GM23248 (cell line): ENCODE data around the gene EFCC1. TPM values are rescaled to one million over a fixed set of nuclear protein-coding genes. Genes with fewer than 3 reads are reported as not detected.

Source experiments
- DNase-seq: peaks from one replicate; pipeline ENCODE4 v3.0.0-alpha.2; 2015
- H2AFZ ChIP-seq: fragments of 200-600 bp; sonication (generic); 2 replicates; pipeline ENCODE4 v1.6.1; 2016; ENCODE audit warnings: antibody characterized with exemption
- H3F3A ChIP-seq: fragments of 200-600 bp; sonication (generic); 2 replicates; pipeline ENCODE4 v1.6.1; 2016; ENCODE audit warnings: mild to moderate bottlenecking, antibody characterized with exemption, mixed run types; ENCODE audit not compliant: insufficient read depth
- H3K27ac ChIP-seq: fragments of 200-600 bp; sonication (generic); 2 replicates; pipeline ENCODE4 v1.5.1; 2016; ENCODE audit warnings: mild to moderate bottlenecking
- H3K27me3 ChIP-seq: fragments of 200-600 bp; sonication (generic); replicated peaks from 2 replicates; pipeline ENCODE4 v1.6.1; 2016; ENCODE audit warnings: mild to moderate bottlenecking; ENCODE audit not compliant: insufficient read depth
- H3K36me3 ChIP-seq: fragments of 200-600 bp; sonication (generic); 2 replicates; pipeline ENCODE4 v1.6.1; 2016; ENCODE audit warnings: low read depth, mild to moderate bottlenecking
- H3K4me1 ChIP-seq: fragments of 200-600 bp; sonication (generic); 2 replicates; pipeline ENCODE4 v1.6.1; 2016; ENCODE audit warnings: mild to moderate bottlenecking; ENCODE audit not compliant: insufficient read depth
- H3K4me2 ChIP-seq: fragments of 200-600 bp; sonication (generic); one replicate; pipeline ENCODE4 v1.6.1; 2016; ENCODE audit warnings: mild to moderate bottlenecking; ENCODE audit not compliant: unreplicated experiment
- H3K4me3 ChIP-seq: fragments of 200-600 bp; sonication (generic); 2 replicates; pipeline ENCODE4 v1.5.1; 2016; ENCODE audit warnings: mild to moderate bottlenecking
- H3K79me2 ChIP-seq: fragments of 200-600 bp; sonication (generic); 2 replicates; pipeline ENCODE4 v1.6.1; 2016; ENCODE audit warnings: mild to moderate bottlenecking; ENCODE audit not compliant: insufficient read depth
- H3K9ac ChIP-seq: fragments of 200-600 bp; sonication (generic); 2 replicates; pipeline ENCODE4 v1.6.1; 2016; ENCODE audit warnings: mild to moderate bottlenecking
- H3K9me2 ChIP-seq: fragments of 200-600 bp; sonication (generic); 2 replicates; pipeline ENCODE4 v1.6.1; 2016; ENCODE audit warnings: mixed run types, mild to moderate bottlenecking, moderate library complexity; ENCODE audit not compliant: insufficient read depth
- H3K9me3 ChIP-seq: fragments of 200-600 bp; sonication (generic); one replicate; pipeline ENCODE4 v1.6.1; 2017; ENCODE audit warnings: low read depth
- H4K20me1 ChIP-seq: fragments of 200-600 bp; sonication (generic); 2 replicates; pipeline ENCODE4 v1.6.0; 2016; ENCODE audit not compliant: insufficient read depth
- EZH2 ChIP-seq: fragments of 200-600 bp; sonication (generic); IDR thresholded peaks from 2 replicates; pipeline ENCODE4 v1.6.1; 2018; ENCODE audit warnings: antibody characterized with exemption, mild to moderate bottlenecking; ENCODE audit not compliant: insufficient read depth, poor library complexity, severe bottlenecking
- EZH2phosphoT487 ChIP-seq: fragments of 200-600 bp; sonication (generic); IDR thresholded peaks from 2 replicates; pipeline ENCODE4 v1.6.1; 2018; ENCODE audit warnings: antibody characterized with exemption, moderate library complexity, mild to moderate bottlenecking, low read depth; ENCODE audit not compliant: insufficient read depth
- WGBS, 2 experiments: methylation state at CpG; one replicate each; pipeline ENCODE4 v1.1.6; 2015 to 2017; ENCODE audit warnings: low lambda C conversion rate in 2 of 2, low coverage in 1 of 2; ENCODE audit errors: missing lambda C conversion rate in 2 of 2; 5-methylcytosine and 5-hydroxymethylcytosine counted together
- in situ Hi-C: fragments of 300-500 bp; cut with MboI; formaldehyde crosslinking; loops from 2 replicates; pipeline ENCODE4 v1.15.0; 2020
- polyA plus RNA-seq: library from polyadenylated mRNA; unstranded; fragments of >200 nt; fragmentation: Nextera tagmentation; extraction: Ambion mirVana; gene quantifications from 2 replicates; pipeline ENCODE4 v1.2.1, GENCODE V29; 2016
- total RNA-seq: library from RNA; depleted of rRNA; stranded (reverse); fragments of >200 nt; shearing (Covaris generic); gene quantifications from 2 replicates; pipeline ENCODE4 v1.2.3, GENCODE V29; 2014

The EFCC1 gene
- total and polyA plus RNA-seq, 2 experiments from 2014 or later: not detected

DNA sequence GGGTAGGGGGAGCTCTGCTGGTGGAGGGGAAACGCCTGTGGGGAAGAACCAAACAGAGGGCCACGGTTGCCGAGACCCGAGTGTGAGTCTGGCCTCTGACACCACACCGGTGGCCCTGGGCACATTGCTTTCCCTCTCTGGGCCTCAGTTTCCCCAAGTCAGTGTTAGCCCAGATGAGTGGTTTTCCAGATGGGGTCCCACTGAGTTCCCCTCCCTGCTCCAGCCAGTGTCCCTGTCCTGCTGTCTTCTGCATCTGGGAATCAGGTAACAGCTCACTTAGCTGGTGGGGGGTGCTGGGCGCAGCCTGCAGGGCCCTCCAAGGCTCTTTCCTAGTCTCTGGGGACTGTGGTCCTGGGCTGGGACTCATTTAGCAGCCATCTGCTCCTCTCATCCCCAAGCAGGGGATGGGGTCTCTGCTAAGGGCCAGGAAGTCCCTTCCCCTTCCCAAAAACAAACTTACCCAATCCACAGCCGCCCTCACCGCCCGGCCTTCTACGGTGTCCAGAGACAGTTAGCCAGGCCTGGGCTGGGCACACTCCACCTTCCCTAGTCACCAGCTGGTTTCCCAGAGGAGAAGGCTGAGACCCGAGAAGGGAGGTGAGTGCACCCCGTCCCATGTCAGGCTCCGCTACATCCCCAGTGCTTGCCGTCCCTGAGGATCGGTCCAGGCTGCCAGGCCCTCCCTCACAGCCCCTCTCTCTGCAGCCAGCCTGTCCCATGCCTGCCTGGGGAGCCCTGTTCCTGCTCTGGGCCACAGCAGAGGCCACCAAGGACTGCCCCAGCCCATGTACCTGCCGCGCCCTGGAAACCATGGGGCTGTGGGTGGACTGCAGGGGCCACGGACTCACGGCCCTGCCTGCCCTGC lies 60.2 kb downstream of the EFCC1 start:
- H4K20me1 ChIP-seq: no peaks in the 10 kb centered on the region
- 78 to 79% methylated on average over 19 of the region's 19 CpGs for WGBS, 2 experiments
- in situ Hi-C loops: no loop called here
- TF ChIP-seq EZH2 (no peak), EZH2phosphoT487 (no peak)
- no peaks in the 10 kb centered on the region for H3F3A ChIP-seq
- H3K9me2 ChIP-seq: no peaks in the 10 kb centered on the region
- no peak overlapping the region for H2AFZ ChIP-seq
- H3K4me1 ChIP-seq: no peaks in the 10 kb centered on the region
- no peaks in the 10 kb centered on the region for H3K79me2 ChIP-seq
- H3K36me3 ChIP-seq: no peaks in the 10 kb centered on the region
- H3K9me3 ChIP-seq: no peaks in the 10 kb centered on the region
- H3K4me2 ChIP-seq: no peak overlapping the region
- no peak overlapping the region for H3K9ac ChIP-seq
- DNase-seq: no peak
- no peak overlapping the region for H3K27ac ChIP-seq
- no peak overlapping the region for H3K4me3 ChIP-seq
- peaks cover 3% of the 10 kb centered on the region; the same call in 1 of the 2 replicates for H3K27me3 ChIP-seq

DNA sequence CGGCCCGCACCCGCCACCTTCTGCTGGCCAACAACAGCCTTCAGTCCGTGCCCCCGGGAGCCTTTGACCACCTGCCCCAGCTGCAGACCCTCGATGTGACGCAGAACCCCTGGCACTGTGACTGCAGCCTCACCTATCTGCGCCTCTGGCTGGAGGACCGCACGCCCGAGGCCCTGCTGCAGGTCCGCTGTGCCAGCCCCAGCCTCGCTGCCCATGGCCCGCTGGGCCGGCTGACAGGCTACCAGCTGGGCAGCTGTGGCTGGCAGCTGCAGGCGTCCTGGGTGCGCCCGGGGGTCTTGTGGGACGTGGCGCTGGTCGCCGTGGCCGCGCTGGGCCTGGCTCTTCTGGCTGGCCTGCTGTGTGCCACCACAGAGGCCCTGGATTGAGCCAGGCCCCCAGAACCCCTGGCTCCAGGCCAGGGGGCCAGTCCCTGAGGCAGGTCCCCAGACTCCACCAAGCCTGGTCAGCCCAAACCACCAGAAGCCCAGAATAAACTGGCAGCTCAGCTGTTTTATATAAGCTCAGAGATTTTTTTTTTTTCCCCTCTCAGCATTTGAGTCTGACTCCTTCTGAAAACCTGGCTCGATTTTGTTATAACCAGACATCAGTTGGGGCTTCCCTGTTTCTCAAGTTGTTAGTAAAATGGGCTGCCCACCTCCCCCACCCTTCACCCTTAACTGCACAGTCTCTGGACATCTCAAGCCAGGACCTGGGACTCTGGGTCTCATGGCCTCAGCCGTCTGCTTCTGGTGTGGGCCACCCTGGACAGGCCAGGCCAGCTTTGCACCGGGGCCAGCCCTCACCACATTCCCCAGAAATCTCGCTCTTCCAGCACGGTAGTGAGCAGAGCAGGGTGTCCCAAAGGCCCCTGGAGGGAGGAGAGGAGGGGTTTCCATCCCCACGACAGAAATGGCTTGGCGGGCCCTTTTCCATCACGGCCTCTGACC lies 61.1 kb downstream of the EFCC1 start:
- DNase-seq: no peak
- in situ Hi-C loops: no loop called here
- TF ChIP-seq EZH2phosphoT487: no peak
- TF ChIP-seq EZH2: no peak
- Histone ChIP-seq H3K27ac (no peak overlapping the region), H3K36me3 (no peaks in the 10 kb centered on the region), H3K4me1 (no peaks in the 10 kb centered on the region), H3K9me3 (no peaks in the 10 kb centered on the region), H3K9me2 (no peaks in the 10 kb centered on the region), H3K4me2 (no peak overlapping the region), H2AFZ (no peak overlapping the region), H3F3A (no peaks in the 10 kb centered on the region), H3K27me3 (0 out of 2 replicates have a peak, but pooled peaks cover 3% of the 10 kb centered on the region), H4K20me1 (no peaks in the 10 kb centered on the region), H3K79me2 (no peaks in the 10 kb centered on the region), H3K9ac (no peak overlapping the region), H3K4me3 (no peak overlapping the region)
- WGBS, 2 experiments: 78 to 80% methylated on average over 28 to 32 of the region's 32 CpGs

DNA sequence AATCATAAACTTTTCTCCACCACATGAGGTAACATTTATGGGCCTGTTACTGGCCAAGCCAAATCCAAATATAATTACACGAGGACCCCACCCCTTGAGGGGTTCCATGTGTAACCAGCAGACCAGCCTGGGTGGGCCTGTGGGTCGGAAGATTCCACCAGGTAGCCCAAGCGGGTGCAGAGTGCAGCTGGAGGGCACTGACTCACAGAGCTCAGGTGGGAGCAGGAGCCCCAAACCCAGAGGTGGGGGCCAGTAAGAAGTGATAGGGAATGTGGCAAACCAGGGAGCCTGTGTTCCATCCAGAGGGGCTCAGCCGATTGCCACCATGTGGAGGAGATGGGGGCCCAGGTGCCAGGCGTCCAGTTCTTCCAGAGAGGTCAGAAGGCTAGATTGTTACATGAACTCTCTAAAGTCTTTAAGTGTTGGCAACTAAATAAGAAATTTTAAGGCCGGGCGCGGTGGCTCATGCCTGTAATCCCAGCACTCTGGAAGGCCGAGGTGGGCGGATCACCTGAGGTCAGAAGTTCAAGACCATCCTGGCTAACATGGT lies 62.1 kb downstream of the EFCC1 start:
- H3K9me3 ChIP-seq: no peaks in the 10 kb centered on the region
- WGBS, 2 experiments: 76 to 81% methylated on average over 10 of the region's 10 CpGs
- no peaks in the 10 kb centered on the region for H3K9me2 ChIP-seq
- no peak overlapping the region for H2AFZ ChIP-seq
- no peaks in the 10 kb centered on the region for H3K4me1 ChIP-seq
- no peak overlapping the region for H3K4me2 ChIP-seq
- H3K79me2 ChIP-seq: no peaks in the 10 kb centered on the region
- no peak overlapping the region for H3K9ac ChIP-seq
- no peak overlapping the region for H3K4me3 ChIP-seq
- H3K27ac ChIP-seq: no peak overlapping the region
- TF ChIP-seq EZH2phosphoT487 (no peak), EZH2 (no peak)
- DNase-seq: no peak
- in situ Hi-C loops: no loop called here
- H3F3A ChIP-seq: no peaks in the 10 kb centered on the region
- no peaks in the 10 kb centered on the region for H3K36me3 ChIP-seq
- no peaks in the 10 kb centered on the region for H4K20me1 ChIP-seq
- H3K27me3 ChIP-seq: 0 out of 2 replicates have a peak, but pooled peaks cover 3% of the 10 kb centered on the region

GRCh38 chr3:129063841-129064482 lies 62.9 kb downstream of the EFCC1 start:
- no peak overlapping the region for H3K4me2 ChIP-seq
- no peaks in the 10 kb centered on the region for H3K79me2 ChIP-seq
- in situ Hi-C loops: no loop called here
- no peaks in the 10 kb centered on the region for H3K36me3 ChIP-seq
- no peak overlapping the region for H3K4me3 ChIP-seq
- DNase-seq: no peak
- WGBS, 2 experiments: 63 to 70% methylated on average over 15 of the region's 15 CpGs
- no peak overlapping the region for H3K9ac ChIP-seq
- H3K9me3 ChIP-seq: no peaks in the 10 kb centered on the region
- H3K27ac ChIP-seq: no peak overlapping the region
- no peaks in the 10 kb centered on the region for H3K4me1 ChIP-seq
- 0 out of 2 replicates have a peak, but pooled peaks cover 3% of the 10 kb centered on the region for H3K27me3 ChIP-seq
- no peaks in the 10 kb centered on the region for H3F3A ChIP-seq
- no peak overlapping the region for H2AFZ ChIP-seq
- no peaks in the 10 kb centered on the region for H4K20me1 ChIP-seq
- TF ChIP-seq EZH2phosphoT487 (no peak), EZH2 (no peak)
- H3K9me2 ChIP-seq: no peaks in the 10 kb centered on the region
